Loucy (cell line): Measurements from ENCODE around the gene PCBP3.

Experiments used
- H2AFZ ChIP-seq: fragments of 200-600 bp; sonication (generic); 2 replicates; pipeline ENCODE4 v1.6.0; 2016; ENCODE audit warnings: antibody characterized with exemption, mild to moderate bottlenecking, low read length, moderate library complexity
- H3F3A ChIP-seq: fragments of 200-600 bp; 2 replicates; pipeline ENCODE4 v1.6.0; 2016; ENCODE audit warnings: antibody characterized with exemption, low read depth, mild to moderate bottlenecking
- H3K27me3 ChIP-seq: fragments of 200-600 bp; sonication (generic); 2 replicates; pipeline ENCODE4 v1.6.1; 2014; ENCODE audit warnings: low read length, mild to moderate bottlenecking; ENCODE audit not compliant: insufficient read depth, poor library complexity, severe bottlenecking
- H3K36me3 ChIP-seq: fragments of 200-600 bp; sonication (generic); 2 replicates; pipeline ENCODE4 v1.6.1; 2016; ENCODE audit warnings: low read length; ENCODE audit not compliant: insufficient read depth
- H3K4me1 ChIP-seq: fragments of 200-600 bp; sonication (generic); 2 replicates; pipeline ENCODE4 v1.5.1; 2014; ENCODE audit warnings: low read length, mild to moderate bottlenecking; ENCODE audit not compliant: insufficient read depth, poor library complexity, severe bottlenecking
- H3K4me2 ChIP-seq: fragments of 200-600 bp; sonication (generic); 2 replicates; pipeline ENCODE4 v1.6.0; 2014; ENCODE audit warnings: antibody characterized with exemption, low read length, low read depth, mild to moderate bottlenecking; ENCODE audit not compliant: poor library complexity, severe bottlenecking
- H3K4me3 ChIP-seq: fragments of 200-600 bp; sonication (generic); 2 replicates; pipeline ENCODE4 v1.5.1; 2014; ENCODE audit warnings: low read length, mild to moderate bottlenecking, mixed read lengths; ENCODE audit not compliant: poor library complexity, severe bottlenecking
- H3K79me2 ChIP-seq: fragments of 200-600 bp; sonication (generic); 2 replicates; pipeline ENCODE4 v1.6.1; 2014; ENCODE audit warnings: low read length; ENCODE audit not compliant: insufficient read depth
- H3K9ac ChIP-seq: fragments of 200-600 bp; sonication (generic); 2 replicates; pipeline ENCODE4 v1.6.0; 2014; ENCODE audit warnings: mild to moderate bottlenecking, low read depth, low read length, moderate library complexity; ENCODE audit not compliant: poor library complexity, severe bottlenecking
- H3K9me2 ChIP-seq: fragments of 200-600 bp; sonication (generic); replicated peaks from 2 replicates; pipeline ENCODE4 v1.6.1; 2016; ENCODE audit warnings: low read depth, low read length, mixed read lengths
- H3K9me3 ChIP-seq: fragments of 200-600 bp; sonication (generic); 2 replicates; pipeline ENCODE4 v1.6.1; 2014; ENCODE audit warnings: mild to moderate bottlenecking, antibody characterized with exemption, low read length, low read depth; ENCODE audit not compliant: insufficient read depth
- H4K20me1 ChIP-seq: fragments of 200-600 bp; sonication (generic); 2 replicates; pipeline ENCODE4 v1.6.0; 2014; ENCODE audit warnings: antibody characterized with exemption, low read length, mild to moderate bottlenecking; ENCODE audit not compliant: insufficient read depth, poor library complexity, severe bottlenecking
- CTCF ChIP-seq: fragments of 200-600 bp; sonication (generic); conservative IDR thresholded peaks from 2 replicates; pipeline ENCODE4 v1.5.1; 2014; ENCODE audit warnings: mild to moderate bottlenecking, antibody characterized with exemption, low read length
- EZH2phosphoT487 ChIP-seq: fragments of 200-600 bp; IDR thresholded peaks from 2 replicates; pipeline ENCODE4 v1.6.1; 2018; ENCODE audit warnings: antibody characterized with exemption, mild to moderate bottlenecking, moderate library complexity, borderline replicate concordance

The PCBP3 gene

DNA sequence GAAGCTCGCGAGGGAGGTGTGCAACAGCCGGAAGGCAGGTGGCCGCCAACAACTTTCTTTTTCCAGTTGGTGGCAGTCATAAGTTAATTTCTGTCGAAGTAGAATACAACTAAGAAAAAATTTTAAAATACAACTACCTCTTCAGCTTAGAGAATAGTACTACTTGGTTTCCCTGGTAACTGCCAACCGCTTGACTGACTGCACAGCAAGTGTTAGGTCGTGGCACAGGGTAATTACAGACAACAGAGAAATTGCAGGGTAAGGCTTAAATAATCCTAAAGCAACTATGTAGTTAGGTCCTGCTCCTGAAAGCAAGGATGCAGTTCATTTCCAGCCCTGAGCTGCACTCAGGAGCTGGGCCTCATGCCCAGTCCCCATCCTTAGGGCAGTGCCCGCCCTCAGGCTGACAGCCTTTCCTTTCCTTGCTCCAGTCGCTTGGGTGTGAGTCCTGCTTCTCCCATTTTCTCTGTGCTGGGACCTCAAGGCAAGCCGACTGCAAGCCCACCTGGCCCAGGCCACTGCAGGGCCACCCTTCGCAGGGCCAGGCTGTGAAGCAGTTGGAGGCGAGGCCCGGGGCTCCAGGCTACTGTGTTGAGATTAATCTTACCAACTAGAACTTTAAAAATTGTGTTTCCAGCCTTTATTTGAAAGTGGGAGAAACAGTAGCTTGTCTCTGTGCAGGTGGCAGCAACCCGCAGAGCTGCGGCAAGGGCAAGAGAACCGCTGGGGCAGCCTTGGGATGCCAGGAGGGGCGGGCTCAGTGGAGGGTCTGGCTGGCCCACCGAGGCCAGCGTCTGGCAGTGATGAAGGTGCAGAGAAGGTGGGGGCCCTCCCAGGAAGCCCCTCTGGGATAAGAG is 148.3 kb downstream of the PCBP3 start:
- Histone ChIP-seq H3K4me3 (no peak overlapping the region), H3K9me2 (no peaks in the 10 kb centered on the region), H3K27me3 (no peaks in the 10 kb centered on the region), H3K36me3 (no peaks in the 10 kb centered on the region), H3F3A (no peaks in the 10 kb centered on the region), H4K20me1 (no peaks in the 10 kb centered on the region), H3K4me2 (no peak overlapping the region), H3K4me1 (no peaks in the 10 kb centered on the region), H3K9ac (no peak overlapping the region), H3K79me2 (no peaks in the 10 kb centered on the region), H3K9me3 (no peaks in the 10 kb centered on the region), H2AFZ (no peak overlapping the region)
- TF ChIP-seq CTCF (no peak), EZH2phosphoT487 (no peak)

GRCh38 chr21:45792682-45793383 is 149.3 kb downstream of the PCBP3 start:
- no peaks in the 10 kb centered on the region for H3K27me3 ChIP-seq
- H3K4me2 ChIP-seq: no peak overlapping the region
- H3K9me3 ChIP-seq: no peaks in the 10 kb centered on the region
- H3K9ac ChIP-seq: no peak overlapping the region
- H3K9me2 ChIP-seq: no peaks in the 10 kb centered on the region
- H3K79me2 ChIP-seq: no peaks in the 10 kb centered on the region
- no peaks in the 10 kb centered on the region for H3K4me1 ChIP-seq
- no peak for TF ChIP-seq EZH2phosphoT487
- no peak for TF ChIP-seq CTCF
- H3F3A ChIP-seq: no peaks in the 10 kb centered on the region
- H3K4me3 ChIP-seq: no peak overlapping the region
- no peaks in the 10 kb centered on the region for H4K20me1 ChIP-seq
- H3K36me3 ChIP-seq: no peaks in the 10 kb centered on the region
- no peak overlapping the region for H2AFZ ChIP-seq

GRCh38 chr21:45794027-45794426 is 150.5 kb downstream of the PCBP3 start:
- Histone ChIP-seq H3K9me2 (no peaks in the 10 kb centered on the region), H3K9ac (no peak overlapping the region), H3K36me3 (no peaks in the 10 kb centered on the region), H3K79me2 (no peaks in the 10 kb centered on the region), H2AFZ (no peak overlapping the region), H3F3A (no peaks in the 10 kb centered on the region), H3K4me3 (no peak overlapping the region), H3K27me3 (no peaks in the 10 kb centered on the region), H4K20me1 (no peaks in the 10 kb centered on the region), H3K4me1 (no peaks in the 10 kb centered on the region), H3K9me3 (no peaks in the 10 kb centered on the region), H3K4me2 (no peak overlapping the region)
- TF ChIP-seq EZH2phosphoT487 (no peak), CTCF (no peak)
